ENCODE results near the gene SLC35B1. TPM values are rescaled to one million over a fixed set of nuclear protein-coding genes. Genes with fewer than 3 reads are reported as not detected.
A peak's percentile ranks its signal among the peaks of the same experiment; 100 is the strongest.

Gene SLC35B1
- total RNA-seq, 2 donors from 2014 or later = 59.4 to 80.5 TPM

- H3K9me3 Mint-ChIP-seq = no peaks in the 10 kb centered on the region
Measured at GRCh38 chr17:49748223-49748622, 40.5 kb upstream of the SLC35B1 start.

DNA sequence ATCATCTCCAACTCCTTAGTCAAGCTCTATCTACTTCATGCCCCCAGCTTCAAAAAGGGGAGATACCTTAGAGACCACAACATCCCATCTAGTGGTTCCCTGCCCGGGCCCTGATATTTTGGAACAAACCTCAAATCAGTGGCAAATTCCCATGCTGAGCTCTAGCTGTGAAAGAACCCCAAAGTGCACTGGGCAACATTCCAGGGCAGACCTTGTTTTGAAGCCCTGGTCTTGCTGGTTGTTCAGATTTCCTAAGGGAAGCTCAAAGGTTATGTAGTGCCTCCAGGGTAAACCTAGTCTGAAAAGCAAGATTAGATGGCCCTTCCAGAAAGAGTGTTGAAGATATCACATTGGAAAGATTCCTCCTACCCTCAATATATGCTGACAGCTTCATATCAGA, 39.9 kb upstream of the SLC35B1 start:
- Mint-ChIP-seq H3K27me3 (ENCODE audit: insufficient read depth) (no peaks in the 10 kb centered on the region), H3K9me3 (no peaks in the 10 kb centered on the region), H3K36me3 (ENCODE audit: low read depth) (peaks cover 17% of the 10 kb centered on the region), H3K27ac (peak overlapping the region; percentile 52), H3K4me1 (peaks cover 5% of the 10 kb centered on the region), H3K4me3 (no peak overlapping the region)
- no peaks in the 10 kb centered on the region for H3K27me3 ChIP-seq (ENCODE audit: control insufficient read depth, insufficient read depth, low read length, poor library complexity, severe bottlenecking)
- no peak overlapping the region for H3K4me3 ChIP-seq (ENCODE audit: low read length)
- H3K9ac ChIP-seq (ENCODE audit: extremely low read depth, low read length, poor library complexity, severe bottlenecking) = no peak overlapping the region
- no peak overlapping the region for H3K27ac ChIP-seq (ENCODE audit: low read depth, low read length)
- no peaks in the 10 kb centered on the region for H3K4me1 ChIP-seq (ENCODE audit: control insufficient read depth, insufficient read depth, low read length)
- TF ChIP-seq, protein P1, sequence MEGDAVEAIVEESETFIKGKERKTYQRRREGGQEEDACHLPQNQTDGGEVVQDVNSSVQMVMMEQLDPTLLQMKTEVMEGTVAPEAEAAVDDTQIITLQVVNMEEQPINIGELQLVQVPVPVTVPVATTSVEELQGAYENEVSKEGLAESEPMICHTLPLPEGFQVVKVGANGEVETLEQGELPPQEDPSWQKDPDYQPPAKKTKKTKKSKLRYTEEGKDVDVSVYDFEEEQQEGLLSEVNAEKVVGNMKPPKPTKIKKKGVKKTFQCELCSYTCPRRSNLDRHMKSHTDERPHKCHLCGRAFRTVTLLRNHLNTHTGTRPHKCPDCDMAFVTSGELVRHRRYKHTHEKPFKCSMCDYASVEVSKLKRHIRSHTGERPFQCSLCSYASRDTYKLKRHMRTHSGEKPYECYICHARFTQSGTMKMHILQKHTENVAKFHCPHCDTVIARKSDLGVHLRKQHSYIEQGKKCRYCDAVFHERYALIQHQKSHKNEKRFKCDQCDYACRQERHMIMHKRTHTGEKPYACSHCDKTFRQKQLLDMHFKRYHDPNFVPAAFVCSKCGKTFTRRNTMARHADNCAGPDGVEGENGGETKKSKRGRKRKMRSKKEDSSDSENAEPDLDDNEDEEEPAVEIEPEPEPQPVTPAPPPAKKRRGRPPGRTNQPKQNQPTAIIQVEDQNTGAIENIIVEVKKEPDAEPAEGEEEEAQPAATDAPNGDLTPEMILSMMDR (conservative IDR thresholded peaks at IDR 0.05) = no peak
- WGBS, 2 experiments (ENCODE audit: insufficient coverage in 1 of 2, insufficient read length in 1 of 2) = 92 to 100% methylated on average over 1 of the region's 1 CpG
- no peak for DNase-seq
- no peaks in the 10 kb centered on the region for H3K9me3 ChIP-seq (ENCODE audit: control insufficient read depth, low read length)
- H3K36me3 ChIP-seq (ENCODE audit: control insufficient read depth, insufficient read depth, low read length) = no peaks in the 10 kb centered on the region

More at GRCh38 chr17:49748223-49748622, 40.5 kb upstream of the SLC35B1 start:
- H3K36me3 Mint-ChIP-seq (ENCODE audit: low read depth) = peaks cover 17% of the 10 kb centered on the region
- H3K27me3 Mint-ChIP-seq (ENCODE audit: insufficient read depth) = no peaks in the 10 kb centered on the region
- no peak overlapping the region for H3K27ac Mint-ChIP-seq
- Histone ChIP-seq H3K9me3 (ENCODE audit: control insufficient read depth, low read length) (no peaks in the 10 kb centered on the region), H3K27ac (ENCODE audit: low read depth, low read length) (no peak overlapping the region), H3K27me3 (ENCODE audit: control insufficient read depth, insufficient read depth, low read length, poor library complexity, severe bottlenecking) (no peaks in the 10 kb centered on the region), H3K36me3 (ENCODE audit: control insufficient read depth, insufficient read depth, low read length) (no peaks in the 10 kb centered on the region), H3K4me3 (ENCODE audit: low read length) (no peak overlapping the region), H3K4me1 (ENCODE audit: control insufficient read depth, insufficient read depth, low read length) (no peaks in the 10 kb centered on the region), H3K9ac (ENCODE audit: extremely low read depth, low read length, poor library complexity, severe bottlenecking) (no peak overlapping the region)
- no peak for DNase-seq
- TF ChIP-seq, protein P1 (conservative IDR thresholded peaks at IDR 0.05) = no peak
- 92% methylated on average over 3 of the region's 3 CpGs; no CpG with 5 or more reads in 1 of the 2 experiments for WGBS, 2 experiments (ENCODE audit: insufficient coverage in 1 of 2, insufficient read length in 1 of 2)
- peaks cover 5% of the 10 kb centered on the region for H3K4me1 Mint-ChIP-seq
- no peak overlapping the region for H3K4me3 Mint-ChIP-seq

- no peaks in the 10 kb centered on the region for H3K9me3 Mint-ChIP-seq
- H3K27me3 Mint-ChIP-seq (ENCODE audit: insufficient read depth) = no peaks in the 10 kb centered on the region
- Histone ChIP-seq H3K4me3 (ENCODE audit: low read length) (no peak overlapping the region), H3K27ac (ENCODE audit: low read depth, low read length) (no peak overlapping the region), H3K27me3 (ENCODE audit: control insufficient read depth, insufficient read depth, low read length, poor library complexity, severe bottlenecking) (no peaks in the 10 kb centered on the region), H3K4me1 (ENCODE audit: control insufficient read depth, insufficient read depth, low read length) (no peaks in the 10 kb centered on the region), H3K9me3 (ENCODE audit: control insufficient read depth, low read length) (no peaks in the 10 kb centered on the region), H3K36me3 (ENCODE audit: control insufficient read depth, insufficient read depth, low read length) (no peaks in the 10 kb centered on the region), H3K9ac (ENCODE audit: extremely low read depth, low read length, poor library complexity, severe bottlenecking) (no peak overlapping the region)
- TF ChIP-seq, protein P1 (conservative IDR thresholded peaks at IDR 0.05) = no peak
- H3K27ac Mint-ChIP-seq = no peak overlapping the region
- peaks cover 5% of the 10 kb centered on the region for H3K4me1 Mint-ChIP-seq
- H3K36me3 Mint-ChIP-seq (ENCODE audit: low read depth) = peaks cover 20% of the 10 kb centered on the region
- 96 to 97% methylated on average over 3 to 5 of the region's 5 CpGs for WGBS, 2 experiments (ENCODE audit: insufficient coverage in 1 of 2, insufficient read length in 1 of 2)
- DNase-seq = no peak
- no peak overlapping the region for H3K4me3 Mint-ChIP-seq
Measured at GRCh38 chr17:49746791-49747490, 39.2 kb upstream of the SLC35B1 start.

Measured in endodermal cell (in vitro differentiated cells).